Fibroblast of villous mesenchyme (primary cell): Measurements from ENCODE around the gene SAMD5. TPM values are rescaled to one million over a fixed set of nuclear protein-coding genes. Genes with fewer than 3 reads are reported as not detected.
A peak's percentile ranks its signal among the peaks of the same experiment; 100 is the strongest.

Experiments used
- DNase-seq: peaks from one replicate; pipeline ENCODE4 v3.0.0-alpha.2; 2010; ENCODE audit warnings: low read depth
- H3K4me3 ChIP-seq: 2 replicates; pipeline ENCODE4 v1.5.1; 2011; ENCODE audit warnings: low read depth, mild to moderate bottlenecking, low read length
- total RNA-seq: library from RNA; depleted of rRNA; stranded (reverse); fragments of >200 nt; gene quantifications from 2 replicates; pipeline ENCODE4 v1.2.3, GENCODE V29; 2012
- TF ChIP-seq, protein P1 (sequence below): IDR thresholded peaks from 2 replicates; pipeline ENCODE4 v1.5.1; 2012; ENCODE audit warnings: low read depth, mild to moderate bottlenecking, low read length; ENCODE audit not compliant: insufficient read depth

The SAMD5 gene
- total RNA-seq, 1 donor: under 0.01 TPM

DNA sequence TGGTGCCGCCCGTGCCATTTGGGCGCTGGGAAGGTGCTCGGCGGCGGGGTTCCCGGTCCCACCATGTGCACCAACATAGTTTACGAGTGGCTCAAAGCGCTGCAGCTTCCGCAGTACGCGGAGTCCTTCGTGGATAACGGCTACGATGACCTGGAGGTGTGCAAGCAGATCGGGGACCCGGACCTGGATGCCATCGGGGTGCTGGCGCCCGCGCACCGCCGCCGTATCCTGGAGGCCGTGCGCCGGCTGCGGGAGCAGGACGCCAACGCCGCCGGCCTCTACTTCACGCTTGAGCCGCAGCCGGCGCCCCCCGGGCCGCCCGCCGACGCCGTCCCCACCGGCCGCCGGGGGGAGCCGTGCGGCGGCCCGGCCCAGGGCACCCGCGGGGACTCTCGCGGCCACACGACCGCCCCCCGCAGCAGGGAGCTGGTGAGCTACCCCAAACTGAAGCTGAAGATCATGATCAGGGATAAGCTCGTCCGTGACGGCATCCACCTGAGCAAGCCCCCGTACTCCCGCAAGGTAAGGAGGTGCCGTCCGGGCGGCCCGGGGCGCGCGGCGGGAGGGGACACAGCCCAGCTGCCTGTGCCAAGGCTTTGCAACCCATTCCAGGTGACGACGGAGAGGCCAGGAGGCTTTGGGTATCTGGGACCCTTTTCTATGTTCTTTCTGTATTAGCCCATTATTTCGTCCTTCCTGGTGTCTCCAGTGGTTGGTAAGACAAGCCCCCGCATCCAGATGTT, 547 bp downstream of the SAMD5 start:
- H3K4me3 ChIP-seq: peak overlapping the region; percentile 67
- TF ChIP-seq, protein P1, sequence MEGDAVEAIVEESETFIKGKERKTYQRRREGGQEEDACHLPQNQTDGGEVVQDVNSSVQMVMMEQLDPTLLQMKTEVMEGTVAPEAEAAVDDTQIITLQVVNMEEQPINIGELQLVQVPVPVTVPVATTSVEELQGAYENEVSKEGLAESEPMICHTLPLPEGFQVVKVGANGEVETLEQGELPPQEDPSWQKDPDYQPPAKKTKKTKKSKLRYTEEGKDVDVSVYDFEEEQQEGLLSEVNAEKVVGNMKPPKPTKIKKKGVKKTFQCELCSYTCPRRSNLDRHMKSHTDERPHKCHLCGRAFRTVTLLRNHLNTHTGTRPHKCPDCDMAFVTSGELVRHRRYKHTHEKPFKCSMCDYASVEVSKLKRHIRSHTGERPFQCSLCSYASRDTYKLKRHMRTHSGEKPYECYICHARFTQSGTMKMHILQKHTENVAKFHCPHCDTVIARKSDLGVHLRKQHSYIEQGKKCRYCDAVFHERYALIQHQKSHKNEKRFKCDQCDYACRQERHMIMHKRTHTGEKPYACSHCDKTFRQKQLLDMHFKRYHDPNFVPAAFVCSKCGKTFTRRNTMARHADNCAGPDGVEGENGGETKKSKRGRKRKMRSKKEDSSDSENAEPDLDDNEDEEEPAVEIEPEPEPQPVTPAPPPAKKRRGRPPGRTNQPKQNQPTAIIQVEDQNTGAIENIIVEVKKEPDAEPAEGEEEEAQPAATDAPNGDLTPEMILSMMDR: no peak
- DNase-seq: no peak

DNA sequence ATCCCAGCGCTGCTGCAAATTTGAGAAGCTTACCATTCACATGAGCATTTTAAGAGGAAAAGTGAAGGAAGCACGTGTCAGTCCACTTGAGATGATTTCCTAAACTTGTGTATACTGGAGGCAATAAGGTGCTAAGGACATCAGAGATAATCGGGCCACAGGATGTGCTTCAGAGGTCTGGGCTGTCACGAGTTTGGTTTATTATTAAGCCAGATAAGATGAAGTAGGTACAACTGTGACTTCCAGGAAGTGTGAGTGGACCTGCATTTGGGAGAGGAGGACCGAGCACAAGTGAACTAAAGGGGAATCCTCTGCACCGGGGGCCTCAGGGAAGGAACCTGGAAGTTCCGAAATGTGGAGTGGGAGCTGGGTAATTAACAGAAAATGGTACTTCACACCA, 1.4 kb downstream of the SAMD5 start:
- DNase-seq: no peak
- TF ChIP-seq, protein P1: no peak
- no peak overlapping the region for H3K4me3 ChIP-seq

- TF ChIP-seq, protein P1: no peak
- H3K4me3 ChIP-seq: no peak overlapping the region
- DNase-seq: no peak
Observed at GRCh38 chr6:147510929-147511590, 2.6 kb downstream of the SAMD5 start.

DNA sequence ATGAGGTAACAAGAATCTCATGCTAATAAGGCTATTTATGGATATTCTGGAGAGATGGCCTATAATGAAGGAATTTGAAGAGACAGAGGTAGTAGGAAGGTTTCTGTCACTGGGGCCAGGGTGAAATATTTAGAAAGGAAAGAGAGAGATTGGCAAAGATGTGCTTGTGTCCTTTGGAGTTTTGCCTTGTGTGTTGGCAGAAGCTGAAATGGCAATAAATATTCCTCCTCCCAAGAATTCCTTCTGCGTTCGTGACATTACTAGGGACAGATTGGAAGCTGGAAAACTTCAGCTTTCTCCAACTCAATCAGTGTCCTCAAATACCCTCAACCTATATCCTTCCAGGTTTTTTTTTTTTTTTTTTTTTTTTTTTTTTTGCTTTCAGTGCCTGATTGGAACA, 6.3 kb downstream of the SAMD5 start:
- DNase-seq: no peak
- TF ChIP-seq, protein P1: no peak
- H3K4me3 ChIP-seq: no peak overlapping the region

- TF ChIP-seq, protein P1: no peak
- no peak overlapping the region for H3K4me3 ChIP-seq
- DNase-seq: no peak
Observed at GRCh38 chr6:147515327-147515726, 6.8 kb downstream of the SAMD5 start.

GRCh38 chr6:147522597-147522996, 14.1 kb downstream of the SAMD5 start:
- no peak for DNase-seq
- H3K4me3 ChIP-seq: no peak overlapping the region
- TF ChIP-seq, protein P1: no peak
